Stimulated activated CD4-positive, alpha-beta T cell treated with anti-CD3 and anti-CD28 coated beads, TNF-alpha, amount 100 ng/mL, for 1 hour (primary cell): ENCODE results near the gene SPTB.

ENCODE experiments used
- DNase-seq, 3 donors: peaks; one replicate each; pipeline ENCODE4 v3.0.0-alpha.2; 2020; ENCODE audit warnings: low read depth in 3 of 3, low spot score in 1 of 3

The SPTB gene

GRCh38 chr14:64698903-64699302 lies 180.8 kb downstream of the SPTB start:
- DNase-seq: no peak

- DNase-seq: no peak
Observed at GRCh38 chr14:64696355-64696857, 183.3 kb downstream of the SPTB start.
